HEK293 (cell line): ENCODE results near the gene SLC35A2.
A peak's percentile ranks its signal among the peaks of the same experiment; 100 is the strongest.
"Not testable (repeated sequence)": the region's sequence is repeated elsewhere in the genome, so short reads cannot be mapped to it uniquely, and the experiment has no call there.

Experiments
- CTCF ChIA-PET: fragments of 350-600 bp; formaldehyde crosslinking; extraction: SDS; loops from one replicate; lab custom pipeline; 2021; ENCODE audit warnings: antibody characterized with exemption; lab: Yijun Ruan, JAX
- POLR2A ChIA-PET: fragments of 300-600 bp; formaldehyde crosslinking; extraction: SDS; loops from one replicate; lab custom pipeline; 2020; ENCODE audit warnings: antibody characterized with exemption, inconsistent platforms; lab: Yijun Ruan, JAX
- H3K27ac ChIP-seq: fragments of 200-500 bp; sonication (Bioruptor generic); 2 replicates; pipeline ENCODE4 v1.5.1; 2014; ENCODE audit warnings: low read depth, low read length, control low read depth, inconsistent platforms; ENCODE audit errors: extremely low read depth
- H3K36me3 ChIP-seq, 2 experiments: fragments of 200-500 bp in 1 of 2; sonication (Bioruptor generic) in 1 of 2; 1 replicate in 1 of 2; 2 replicates in 1 of 2; pipeline ENCODE4 v1.5.1; 2014 to 2017; ENCODE audit warnings: inconsistent platforms in 2 of 2, low read length in 2 of 2; ENCODE audit not compliant: control insufficient read depth in 2 of 2, insufficient read depth in 1 of 2
- H3K4me1 ChIP-seq: fragments of 200-500 bp; sonication (Bioruptor generic); 2 replicates; pipeline ENCODE4 v1.5.1; 2014; ENCODE audit warnings: mild to moderate bottlenecking, low read length, inconsistent platforms; ENCODE audit not compliant: control insufficient read depth, insufficient read depth
- H3K4me3 ChIP-seq: 2 replicates; pipeline ENCODE4 v1.5.1; 2011; ENCODE audit warnings: low read depth, mild to moderate bottlenecking, control low read depth, low read length, moderate library complexity
- H3K9me3 ChIP-seq: fragments of 200-500 bp; sonication (Bioruptor generic); 2 replicates; pipeline ENCODE4 v1.5.1; 2014; ENCODE audit warnings: low read depth, low read length, inconsistent platforms; ENCODE audit not compliant: control insufficient read depth, insufficient read depth
- BCL11A ChIP-seq: fragments of 450-650 bp; formaldehyde crosslinking; IDR thresholded peaks from 2 replicates; pipeline ENCODE4 v1.5.1; 2016; ENCODE audit warnings: low read depth, missing biosample characterization, missing genetic modification characterization
- PRDM1 ChIP-seq: fragments of 450-650 bp; formaldehyde crosslinking; IDR thresholded peaks from 2 replicates; pipeline ENCODE4; 2016; ENCODE audit warnings: missing biosample characterization, missing genetic modification characterization
- SCRT1 ChIP-seq: fragments of 450-650 bp; formaldehyde crosslinking; IDR thresholded peaks from 2 replicates; pipeline ENCODE4 v1.5.1; 2016; ENCODE audit warnings: missing biosample characterization, missing genetic modification characterization, borderline replicate concordance
- SCRT2 ChIP-seq: fragments of 450-650 bp; formaldehyde crosslinking; IDR thresholded peaks from 2 replicates; pipeline ENCODE4 v1.5.1; 2016; ENCODE audit warnings: missing biosample characterization, missing genetic modification characterization
- ZIC2 ChIP-seq: fragments of 450-650 bp; formaldehyde crosslinking; IDR thresholded peaks from 2 replicates; pipeline ENCODE4 v1.5.1; 2016; ENCODE audit warnings: missing biosample characterization, missing genetic modification characterization
- ZNF654 ChIP-seq: fragments of 450-650 bp; formaldehyde crosslinking; IDR thresholded peaks from 2 replicates; pipeline ENCODE4 v1.5.1; 2016; ENCODE audit warnings: low read depth, missing biosample characterization, missing genetic modification characterization
- ZNF707 ChIP-seq: fragments of 450-650 bp; formaldehyde crosslinking; IDR thresholded peaks from 2 replicates; pipeline ENCODE4 v1.5.1; 2016; ENCODE audit warnings: missing biosample characterization, missing genetic modification characterization
- ZNF777 ChIP-seq: fragments of 450-650 bp; formaldehyde crosslinking; IDR thresholded peaks from 2 replicates; pipeline ENCODE4 v1.5.1; 2017; ENCODE audit warnings: missing biosample characterization, missing genetic modification characterization, borderline replicate concordance
- ZNF843 ChIP-seq: fragments of 450-650 bp; formaldehyde crosslinking; IDR thresholded peaks from 2 replicates; pipeline ENCODE4 v1.5.1; 2016; ENCODE audit warnings: missing biosample characterization, missing genetic modification characterization
- TF ChIP-seq, protein P1 (sequence below): fragments of 450-650 bp; formaldehyde crosslinking; IDR thresholded peaks from 2 replicates; pipeline ENCODE4 v1.5.1; 2016; ENCODE audit warnings: missing biosample characterization, missing genetic modification characterization
- TF ChIP-seq, protein P2 (sequence below): fragments of 450-650 bp; IDR thresholded peaks from 2 replicates; pipeline ENCODE4 v1.5.1; 2018; ENCODE audit warnings: missing biosample characterization, mild to moderate bottlenecking, missing genetic modification characterization
- TF ChIP-seq, protein P3 (sequence below): fragments of 450-650 bp; formaldehyde crosslinking; IDR thresholded peaks from 2 replicates; pipeline ENCODE4 v1.5.1; 2016; ENCODE audit warnings: missing biosample characterization, missing genetic modification characterization
- TF ChIP-seq, protein P4 (sequence below): fragments of 450-650 bp; formaldehyde crosslinking; IDR thresholded peaks from 2 replicates; pipeline ENCODE4 v1.5.1; 2016; ENCODE audit warnings: missing biosample characterization, missing genetic modification characterization
- TF ChIP-seq, protein P5 (sequence below): fragments of 450-650 bp; formaldehyde crosslinking; IDR thresholded peaks from 2 replicates; pipeline ENCODE4 v1.5.1; 2016; ENCODE audit warnings: missing biosample characterization, missing genetic modification characterization

The SLC35A2 gene

DNA sequence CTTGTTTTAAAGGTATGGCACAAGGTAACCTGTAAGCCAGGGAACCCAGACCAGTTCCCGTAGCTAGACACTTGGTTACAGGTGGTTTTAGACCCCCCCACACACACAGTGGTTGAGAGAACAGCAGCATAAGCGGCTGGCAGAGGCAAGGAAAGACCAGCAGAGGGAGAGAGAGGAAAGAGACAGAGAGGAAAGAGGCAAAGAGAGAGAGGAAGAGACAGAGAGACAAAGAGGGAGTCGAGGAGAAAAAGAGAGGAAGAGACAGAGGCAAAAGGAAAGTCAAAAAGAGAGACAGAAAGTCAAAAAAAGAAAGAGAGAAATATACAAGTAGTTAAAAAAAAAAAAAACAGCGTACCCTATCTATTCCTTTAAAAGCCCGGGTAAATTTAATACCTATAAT lies 56.5 kb downstream of the SLC35A2 start:
- ChIA-PET POLR2A (no interaction called here), CTCF (interaction anchor here (0.6 to 1.1 kb wide), 4 partner anchors 9 to 150 kb away, joined by 3 to 5 read pairs (median 4); partner anchors contain the start of gene SLC35A2)
- H3K4me1 ChIP-seq, result no peaks in the 10 kb centered on the region
- no peak overlapping the region for H3K4me3 ChIP-seq
- TF ChIP-seq, protein P1, sequence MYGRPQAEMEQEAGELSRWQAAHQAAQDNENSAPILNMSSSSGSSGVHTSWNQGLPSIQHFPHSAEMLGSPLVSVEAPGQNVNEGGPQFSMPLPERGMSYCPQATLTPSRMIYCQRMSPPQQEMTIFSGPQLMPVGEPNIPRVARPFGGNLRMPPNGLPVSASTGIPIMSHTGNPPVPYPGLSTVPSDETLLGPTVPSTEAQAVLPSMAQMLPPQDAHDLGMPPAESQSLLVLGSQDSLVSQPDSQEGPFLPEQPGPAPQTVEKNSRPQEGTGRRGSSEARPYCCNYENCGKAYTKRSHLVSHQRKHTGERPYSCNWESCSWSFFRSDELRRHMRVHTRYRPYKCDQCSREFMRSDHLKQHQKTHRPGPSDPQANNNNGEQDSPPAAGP (tag by site-specific recombination), result no peak
- TF ChIP-seq, protein P2, sequence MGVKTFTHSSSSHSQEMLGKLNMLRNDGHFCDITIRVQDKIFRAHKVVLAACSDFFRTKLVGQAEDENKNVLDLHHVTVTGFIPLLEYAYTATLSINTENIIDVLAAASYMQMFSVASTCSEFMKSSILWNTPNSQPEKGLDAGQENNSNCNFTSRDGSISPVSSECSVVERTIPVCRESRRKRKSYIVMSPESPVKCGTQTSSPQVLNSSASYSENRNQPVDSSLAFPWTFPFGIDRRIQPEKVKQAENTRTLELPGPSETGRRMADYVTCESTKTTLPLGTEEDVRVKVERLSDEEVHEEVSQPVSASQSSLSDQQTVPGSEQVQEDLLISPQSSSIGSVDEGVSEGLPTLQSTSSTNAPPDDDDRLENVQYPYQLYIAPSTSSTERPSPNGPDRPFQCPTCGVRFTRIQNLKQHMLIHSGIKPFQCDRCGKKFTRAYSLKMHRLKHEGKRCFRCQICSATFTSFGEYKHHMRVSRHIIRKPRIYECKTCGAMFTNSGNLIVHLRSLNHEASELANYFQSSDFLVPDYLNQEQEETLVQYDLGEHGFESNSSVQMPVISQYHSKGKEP (tag by site-specific recombination), result no peak
- TF ChIP-seq ZNF777 (tag by site-specific recombination), result no peak
- no peak for TF ChIP-seq PRDM1 (tag by site-specific recombination)
- TF ChIP-seq BCL11A (tag by site-specific recombination), result no peak
- TF ChIP-seq, protein P3, sequence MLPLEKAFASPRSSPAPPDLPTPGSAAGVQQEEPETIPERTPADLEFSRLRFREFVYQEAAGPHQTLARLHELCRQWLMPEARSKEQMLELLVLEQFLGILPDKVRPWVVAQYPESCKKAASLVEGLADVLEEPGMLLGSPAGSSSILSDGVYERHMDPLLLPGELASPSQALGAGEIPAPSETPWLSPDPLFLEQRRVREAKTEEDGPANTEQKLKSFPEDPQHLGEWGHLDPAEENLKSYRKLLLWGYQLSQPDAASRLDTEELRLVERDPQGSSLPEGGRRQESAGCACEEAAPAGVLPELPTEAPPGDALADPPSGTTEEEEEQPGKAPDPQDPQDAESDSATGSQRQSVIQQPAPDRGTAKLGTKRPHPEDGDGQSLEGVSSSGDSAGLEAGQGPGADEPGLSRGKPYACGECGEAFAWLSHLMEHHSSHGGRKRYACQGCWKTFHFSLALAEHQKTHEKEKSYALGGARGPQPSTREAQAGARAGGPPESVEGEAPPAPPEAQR (tag by site-specific recombination), result no peak
- TF ChIP-seq SCRT1, result peak; percentile 68; the same call in 1 of the 2 replicates
- TF ChIP-seq SCRT2, result peak; percentile 75
- no peak for TF ChIP-seq ZNF843 (tag by site-specific recombination)
- TF ChIP-seq, protein P4, sequence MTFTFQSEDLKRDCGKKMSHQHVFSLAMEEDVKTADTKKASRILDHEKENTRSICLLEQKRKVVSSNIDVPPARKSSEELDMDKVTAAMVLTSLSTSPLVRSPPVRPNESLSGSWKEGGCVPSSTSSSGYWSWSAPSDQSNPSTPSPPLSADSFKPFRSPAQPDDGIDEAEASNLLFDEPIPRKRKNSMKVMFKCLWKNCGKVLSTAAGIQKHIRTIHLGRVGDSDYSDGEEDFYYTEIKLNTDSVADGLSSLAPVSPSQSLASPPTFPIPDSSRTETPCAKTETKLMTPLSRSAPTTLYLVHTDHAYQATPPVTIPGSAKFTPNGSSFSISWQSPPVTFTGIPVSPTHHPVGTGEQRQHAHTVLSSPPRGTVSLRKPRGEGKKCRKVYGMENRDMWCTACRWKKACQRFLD (tag by site-specific recombination), result no peak
- TF ChIP-seq, protein P5, sequence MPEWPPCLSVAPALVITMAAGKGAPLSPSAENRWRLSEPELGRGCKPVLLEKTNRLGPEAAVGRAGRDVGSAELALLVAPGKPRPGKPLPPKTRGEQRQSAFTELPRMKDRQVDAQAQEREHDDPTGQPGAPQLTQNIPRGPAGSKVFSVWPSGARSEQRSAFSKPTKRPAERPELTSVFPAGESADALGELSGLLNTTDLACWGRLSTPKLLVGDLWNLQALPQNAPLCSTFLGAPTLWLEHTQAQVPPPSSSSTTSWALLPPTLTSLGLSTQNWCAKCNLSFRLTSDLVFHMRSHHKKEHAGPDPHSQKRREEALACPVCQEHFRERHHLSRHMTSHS (tag by site-specific recombination), result no peak
- peak; percentile 59 for TF ChIP-seq ZNF654 (tag by site-specific recombination)
- H3K27ac ChIP-seq, result no peak overlapping the region
- H3K36me3 ChIP-seq, result no peaks in the 10 kb centered on the region
- no peaks in the 10 kb centered on the region for H3K9me3 ChIP-seq

DNA sequence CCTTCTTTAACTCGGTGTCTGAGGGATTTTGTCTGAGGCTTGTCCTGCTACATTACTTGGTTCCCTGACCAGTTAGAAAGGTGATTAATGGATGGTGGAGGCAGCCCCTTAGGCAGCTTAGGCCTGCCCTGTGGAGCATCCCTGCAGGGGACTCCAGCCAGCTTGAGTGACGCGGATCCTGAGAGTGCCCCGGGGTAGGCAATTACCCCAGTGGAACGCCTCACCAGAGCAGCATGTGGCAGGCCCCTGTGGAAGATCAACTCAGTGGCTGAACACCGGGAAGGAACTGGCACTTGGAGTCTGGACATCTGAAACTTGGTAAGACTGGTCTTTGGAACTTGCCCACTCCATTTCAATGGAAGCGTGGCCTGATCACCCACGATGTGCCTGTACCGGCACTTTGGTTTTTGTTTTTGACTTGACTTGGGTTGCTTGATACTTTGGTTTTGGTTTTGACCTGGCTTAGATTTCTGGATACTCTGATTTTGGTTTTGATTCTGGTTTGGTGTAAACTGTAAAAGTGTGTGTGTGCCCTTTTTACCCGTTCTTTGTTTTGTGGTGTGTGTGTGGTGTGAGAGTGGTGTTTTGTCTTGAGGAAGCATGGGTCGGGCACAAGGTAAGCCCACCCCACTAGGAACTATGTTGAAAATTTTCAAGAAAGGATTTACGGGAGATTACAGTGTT lies 57.2 kb downstream of the SLC35A2 start:
- POLR2A ChIA-PET, H3K27ac ChIP-seq, H3K36me3 ChIP-seq, H3K4me1 ChIP-seq, H3K4me3 ChIP-seq, H3K9me3 ChIP-seq: not testable (repeated sequence)
- peak; percentile 89 for TF ChIP-seq ZIC2 (tag by site-specific recombination)
- CTCF ChIA-PET, result interaction anchor here (0.6 to 1.1 kb wide), 4 partner anchors 8 to 150 kb away, joined by 3 to 5 read pairs (median 4); partner anchors contain the start of gene SLC35A2

DNA sequence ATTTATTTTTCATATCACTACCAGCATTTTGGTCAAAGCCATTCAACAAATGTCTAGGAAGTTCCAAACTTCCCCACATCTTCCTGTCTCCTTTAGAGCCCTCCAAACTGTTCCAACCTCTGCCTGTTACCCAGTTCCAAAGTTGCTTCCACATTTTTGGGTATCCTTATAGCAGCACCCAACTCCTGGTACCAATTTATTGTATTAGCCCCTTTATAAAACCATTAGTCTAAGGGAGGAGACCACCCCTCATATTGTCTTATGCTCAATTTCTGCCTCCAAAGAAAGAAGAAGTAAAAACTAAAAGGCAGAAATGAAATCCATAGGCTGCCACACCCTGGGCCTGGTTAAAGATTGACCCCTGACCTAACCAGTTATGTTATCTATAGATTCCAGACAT lies 58.0 kb downstream of the SLC35A2 start:
- peak; percentile 83 for TF ChIP-seq ZNF707 (tag by site-specific recombination)
- H3K36me3 ChIP-seq, H3K9me3 ChIP-seq, H3K4me3 ChIP-seq, H3K27ac ChIP-seq, H3K4me1 ChIP-seq, POLR2A ChIA-PET: not testable (repeated sequence)
- CTCF ChIA-PET, result interaction anchor here (1.1 kb wide), 1 partner anchor 38 kb away, joined by 5 read pairs; no protein-coding TSS in a partner anchor
